ENCODE data around the gene LST1.

DNA sequence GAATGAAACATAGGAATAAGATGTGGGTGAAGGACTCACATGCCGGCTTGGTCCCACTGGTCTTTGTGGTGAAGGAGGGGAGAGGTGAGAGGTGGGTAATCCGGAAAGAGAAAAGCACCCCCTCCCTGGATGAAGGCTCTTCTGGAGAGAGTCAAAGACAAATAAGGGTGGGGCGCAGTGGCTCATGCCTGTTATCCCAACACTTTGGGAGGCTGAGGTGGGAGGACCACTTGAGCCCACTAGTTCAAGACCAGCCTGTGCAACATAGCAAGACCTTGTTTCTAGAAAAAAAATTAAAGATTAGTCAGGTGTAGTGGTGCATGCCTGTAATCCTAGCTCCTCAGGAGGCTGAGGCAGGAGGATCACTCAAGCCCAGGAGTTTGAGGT, 7.0 kb upstream of the LST1 start:
- TF ChIP-seq, protein P1, sequence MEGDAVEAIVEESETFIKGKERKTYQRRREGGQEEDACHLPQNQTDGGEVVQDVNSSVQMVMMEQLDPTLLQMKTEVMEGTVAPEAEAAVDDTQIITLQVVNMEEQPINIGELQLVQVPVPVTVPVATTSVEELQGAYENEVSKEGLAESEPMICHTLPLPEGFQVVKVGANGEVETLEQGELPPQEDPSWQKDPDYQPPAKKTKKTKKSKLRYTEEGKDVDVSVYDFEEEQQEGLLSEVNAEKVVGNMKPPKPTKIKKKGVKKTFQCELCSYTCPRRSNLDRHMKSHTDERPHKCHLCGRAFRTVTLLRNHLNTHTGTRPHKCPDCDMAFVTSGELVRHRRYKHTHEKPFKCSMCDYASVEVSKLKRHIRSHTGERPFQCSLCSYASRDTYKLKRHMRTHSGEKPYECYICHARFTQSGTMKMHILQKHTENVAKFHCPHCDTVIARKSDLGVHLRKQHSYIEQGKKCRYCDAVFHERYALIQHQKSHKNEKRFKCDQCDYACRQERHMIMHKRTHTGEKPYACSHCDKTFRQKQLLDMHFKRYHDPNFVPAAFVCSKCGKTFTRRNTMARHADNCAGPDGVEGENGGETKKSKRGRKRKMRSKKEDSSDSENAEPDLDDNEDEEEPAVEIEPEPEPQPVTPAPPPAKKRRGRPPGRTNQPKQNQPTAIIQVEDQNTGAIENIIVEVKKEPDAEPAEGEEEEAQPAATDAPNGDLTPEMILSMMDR (conservative IDR thresholded peaks at IDR 0.05; ENCODE audit: low read length), result no peak
- TF ChIP-seq EZH2phosphoT487 (IDR thresholded peaks at IDR 0.05; ENCODE audit: borderline replicate concordance, low read depth, low read length), result no peak

Data from OCI-LY7 (cell line).